WTC11 (cell line): Measurements from ENCODE around the gene LNX1. TPM values are rescaled to one million over a fixed set of nuclear protein-coding genes. Genes with fewer than 3 reads are reported as not detected.

ENCODE experiments used
- ATAC-seq: fragments of 200-7000 bp; cut with Tn5 transposase; 2 replicates; pipeline ENCODE4 v1.10.0; 2021; ENCODE audit warnings: mild to moderate bottlenecking, moderate library complexity
- CTCF ChIA-PET: fragments of 300-600 bp; sonication (Branson Sonifier 250); formaldehyde crosslinking; loops from one replicate; lab custom pipeline; 2021; ENCODE audit warnings: antibody characterized with exemption; lab: Charles Lee
- POLR2A ChIA-PET: fragments of 350-600 bp; sonication (Branson Sonifier 250); formaldehyde crosslinking; loops from one replicate; lab custom pipeline; 2021; ENCODE audit warnings: antibody characterized with exemption; lab: Charles Lee
- DNase-seq: peaks from one replicate; pipeline ENCODE4 v3.0.0; 2021; ENCODE audit warnings: low spot score
- H3K27ac Mint-ChIP-seq: 2 replicates; pipeline ENCODE4 v1.8.0; 2021; ENCODE audit warnings: mixed read lengths
- H3K27me3 Mint-ChIP-seq: 2 replicates; pipeline ENCODE4 v1.8.0; 2021; ENCODE audit warnings: low read depth, mild to moderate bottlenecking, moderate library complexity, mixed read lengths
- H3K36me3 Mint-ChIP-seq: 2 replicates; pipeline ENCODE4 v1.8.0; 2021; ENCODE audit warnings: mixed read lengths
- H3K4me1 Mint-ChIP-seq: 2 replicates; pipeline ENCODE4 v1.8.0; 2022; ENCODE audit warnings: mixed read lengths
- H3K4me3 Mint-ChIP-seq: 2 replicates; pipeline ENCODE4 v1.8.0; 2021; ENCODE audit warnings: mild to moderate bottlenecking, moderate library complexity, mixed read lengths
- H3K9me3 Mint-ChIP-seq: 2 replicates; pipeline ENCODE4 v1.8.0; 2021; ENCODE audit warnings: mixed read lengths
- AFF4 ChIP-seq: sonication (generic); formaldehyde crosslinking; IDR thresholded peaks from 2 replicates; pipeline ENCODE4 v1.8.1; 2023; ENCODE audit warnings: mild to moderate bottlenecking, missing genetic modification reagents, borderline replicate concordance
- AR ChIP-seq: fragments of 250-450 bp; sonication (Bioruptor Pico); IDR thresholded peaks from 2 replicates; pipeline ENCODE4 v1.9.0; 2021; ENCODE audit warnings: mild to moderate bottlenecking
- ATF2 ChIP-seq: sonication (generic); formaldehyde crosslinking; IDR thresholded peaks from 2 replicates; pipeline ENCODE4 v1.8.1; 2022; ENCODE audit warnings: low read depth, missing genetic modification reagents, borderline replicate concordance
- E2F1 ChIP-seq: sonication (generic); formaldehyde crosslinking; IDR thresholded peaks from 2 replicates; pipeline ENCODE4 v1.8.0; 2022; ENCODE audit warnings: mild to moderate bottlenecking, missing genetic modification reagents
- EMX1 ChIP-seq: fragments of 250-450 bp; sonication (Bioruptor Pico); IDR thresholded peaks from 2 replicates; pipeline ENCODE4 v1.8.0; 2021; ENCODE audit warnings: mild to moderate bottlenecking
- GRHL2 ChIP-seq: fragments of 250-450 bp; sonication (Bioruptor Pico); IDR thresholded peaks from 2 replicates; pipeline ENCODE4 v1.8.0; 2022; ENCODE audit warnings: mild to moderate bottlenecking, moderate library complexity; ENCODE audit not compliant: insufficient replicate concordance, severe bottlenecking
- NR1H2 ChIP-seq: sonication (generic); formaldehyde crosslinking; IDR thresholded peaks from 2 replicates; pipeline ENCODE4 v1.9.0; 2021; ENCODE audit warnings: mild to moderate bottlenecking, moderate library complexity, missing genetic modification reagents
- TCF7 ChIP-seq: sonication (generic); formaldehyde crosslinking; IDR thresholded peaks from 2 replicates; pipeline ENCODE4 v1.8.0; 2022; ENCODE audit warnings: mild to moderate bottlenecking, low read depth, missing genetic modification reagents, moderate library complexity
- TEAD1 ChIP-seq: sonication (generic); formaldehyde crosslinking; IDR thresholded peaks from 2 replicates; pipeline ENCODE4 v1.8.0; 2022; ENCODE audit warnings: mild to moderate bottlenecking, missing genetic modification reagents
- ZNF138 ChIP-seq: sonication (generic); formaldehyde crosslinking; conservative IDR thresholded peaks from 2 replicates; pipeline ENCODE4 v1.8.1; 2022; ENCODE audit warnings: mild to moderate bottlenecking, moderate library complexity, missing genetic modification reagents
- ZNF396 ChIP-seq: fragments of 250-450 bp; sonication (Bioruptor Pico); IDR thresholded peaks from 2 replicates; pipeline ENCODE4 v1.8.0; 2021; ENCODE audit warnings: mild to moderate bottlenecking, moderate library complexity, borderline replicate concordance
- ZNF425 ChIP-seq: fragments of 250-450 bp; sonication (Bioruptor Pico); conservative IDR thresholded peaks from 2 replicates; pipeline ENCODE4 v1.9.0; 2021; ENCODE audit warnings: mild to moderate bottlenecking
- total RNA-seq: library from RNA; stranded (reverse); gene quantifications from 3 replicates; pipeline ENCODE4 v1.2.3, GENCODE V29; 2021

Gene LNX1
- total RNA-seq, 1 experiment from 2014 or later = 5.9 TPM

GRCh38 chr4:53576676-53577372 lies 14.5 kb downstream of the LNX1 start (continued):
- TF ChIP-seq EMX1 (no peak), ATF2 (no peak), E2F1 (CRISPR knock-in tag) (no peak), AFF4 (CRISPR knock-in tag) (no peak), TCF7 (CRISPR knock-in tag) (no peak), AR (CRISPR knock-in tag) (no peak), NR1H2 (CRISPR knock-in tag) (no peak)

- ChIA-PET POLR2A (no interaction called here), CTCF (no interaction called here)
- no peak for TF ChIP-seq ZNF396 (CRISPR knock-in tag)
- no peak for TF ChIP-seq ATF2
- TF ChIP-seq ZNF425 (CRISPR knock-in tag) = no peak
- no peak for TF ChIP-seq TEAD1 (CRISPR knock-in tag)
- no peak for TF ChIP-seq GRHL2 (CRISPR knock-in tag)
- TF ChIP-seq ZNF138 (CRISPR knock-in tag) = no peak
- H3K27me3 Mint-ChIP-seq = no peaks in the 10 kb centered on the region
- ATAC-seq (no peak), DNase-seq (no peak)
- H3K4me3 Mint-ChIP-seq = no peak overlapping the region
- H3K36me3 Mint-ChIP-seq = peaks cover 3% of the 10 kb centered on the region; the same call in 1 of the 2 replicates
- H3K9me3 Mint-ChIP-seq = 0 out of 2 replicates have a peak, but pooled peaks cover 7% of the 10 kb centered on the region
- peaks cover 5% of the 10 kb centered on the region for H3K4me1 Mint-ChIP-seq
- no peak overlapping the region for H3K27ac Mint-ChIP-seq
Measured at GRCh38 chr4:53576071-53576617, 15.1 kb downstream of the LNX1 start.
